Keratinocyte (primary cell): ENCODE results near the gene FER1L5.

ENCODE experiments used
- EZH2 ChIP-seq: IDR thresholded peaks from one replicate; pipeline ENCODE4 v1.6.1; 2012; ENCODE audit warnings: inconsistent platforms, mild to moderate bottlenecking, low read length, moderate library complexity
- TF ChIP-seq, protein P1 (sequence below), 3 experiments: IDR thresholded peaks in 1 of 3; conservative IDR thresholded peaks in 1 of 3; optimal IDR thresholded peaks in 1 of 3; 2 replicates in 2 of 3; 3 replicates in 1 of 3; pipeline versions ENCODE3 to v1.5.1; 2011; ENCODE audit warnings: low read length in 3 of 3, mild to moderate bottlenecking in 3 of 3, moderate library complexity in 2 of 3, control low read depth in 1 of 3, inconsistent platforms in 1 of 3; ENCODE audit not compliant: insufficient read depth in 2 of 3; ENCODE audit errors: extremely low read depth in 1 of 3

DNA sequence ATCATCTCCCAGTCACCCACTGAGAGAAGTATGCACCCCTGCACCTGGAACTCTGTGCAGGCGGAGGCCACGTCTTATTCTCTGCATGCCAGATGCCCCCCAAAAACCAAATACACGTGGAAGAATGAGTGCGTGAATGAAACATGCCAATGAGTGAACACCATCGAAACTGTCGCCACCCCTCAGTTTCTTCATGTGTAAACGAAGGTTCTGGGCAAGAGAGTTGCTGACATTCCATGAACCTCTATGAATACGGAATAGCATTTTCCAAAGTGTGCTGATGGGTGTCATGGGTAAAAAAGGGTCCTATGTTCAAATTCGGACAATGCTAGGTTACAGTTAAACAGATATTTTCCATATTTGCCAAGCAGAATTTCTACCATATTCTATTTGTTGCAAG, 19.8 kb downstream of the FER1L5 start:
- TF ChIP-seq, protein P1, sequence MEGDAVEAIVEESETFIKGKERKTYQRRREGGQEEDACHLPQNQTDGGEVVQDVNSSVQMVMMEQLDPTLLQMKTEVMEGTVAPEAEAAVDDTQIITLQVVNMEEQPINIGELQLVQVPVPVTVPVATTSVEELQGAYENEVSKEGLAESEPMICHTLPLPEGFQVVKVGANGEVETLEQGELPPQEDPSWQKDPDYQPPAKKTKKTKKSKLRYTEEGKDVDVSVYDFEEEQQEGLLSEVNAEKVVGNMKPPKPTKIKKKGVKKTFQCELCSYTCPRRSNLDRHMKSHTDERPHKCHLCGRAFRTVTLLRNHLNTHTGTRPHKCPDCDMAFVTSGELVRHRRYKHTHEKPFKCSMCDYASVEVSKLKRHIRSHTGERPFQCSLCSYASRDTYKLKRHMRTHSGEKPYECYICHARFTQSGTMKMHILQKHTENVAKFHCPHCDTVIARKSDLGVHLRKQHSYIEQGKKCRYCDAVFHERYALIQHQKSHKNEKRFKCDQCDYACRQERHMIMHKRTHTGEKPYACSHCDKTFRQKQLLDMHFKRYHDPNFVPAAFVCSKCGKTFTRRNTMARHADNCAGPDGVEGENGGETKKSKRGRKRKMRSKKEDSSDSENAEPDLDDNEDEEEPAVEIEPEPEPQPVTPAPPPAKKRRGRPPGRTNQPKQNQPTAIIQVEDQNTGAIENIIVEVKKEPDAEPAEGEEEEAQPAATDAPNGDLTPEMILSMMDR (optimal IDR thresholded peaks at IDR 0.05 in 1 of 3, IDR thresholded peaks at IDR 0.05 in 1 of 3, conservative IDR thresholded peaks at IDR 0.05 in 1 of 3; ENCODE audit: extremely low read depth in 1 of 3, insufficient read depth in 2 of 3, low read length in 3 of 3) = no peak
- TF ChIP-seq EZH2 = no peak
